Activated CD8-positive, alpha-beta memory T cell treated with anti-CD3 and anti-CD28 coated beads, Interleukin-2, amount 50 U/mL, for 1 hour (primary cell): ENCODE data around the gene SLC4A8.

Source experiments
- DNase-seq: peaks from one replicate; pipeline ENCODE4 v3.0.0-alpha.2; 2020; ENCODE audit errors: extremely low read depth

Gene SLC4A8

GRCh38 chr12:51424662-51425539 lies at the start of gene SLC4A8:
Gene SLC4A8 (plus strand): TSS chr12:51424831. CDS start chr12:51424988, 157 bp downstream.
- DNase-seq, result peak; percentile 32

GRCh38 chr12:51374856-51375255 lies 49.8 kb upstream of the SLC4A8 start:
- no peak for DNase-seq

GRCh38 chr12:51377099-51377984 lies 47.3 kb upstream of the SLC4A8 start:
- no peak for DNase-seq

GRCh38 chr12:51378749-51379148 lies 45.9 kb upstream of the SLC4A8 start:
- DNase-seq, result no peak

GRCh38 chr12:51379571-51379970 lies 45.1 kb upstream of the SLC4A8 start:
- DNase-seq, result no peak

- DNase-seq, result no peak
These were observed 43.2 kb upstream of the SLC4A8 start for GRCh38 chr12:51381226-51382079.

GRCh38 chr12:51382173-51382572 lies 42.5 kb upstream of the SLC4A8 start:
- no peak for DNase-seq

GRCh38 chr12:51383269-51383905 lies 41.2 kb upstream of the SLC4A8 start:
- no peak for DNase-seq

- DNase-seq, result no peak
These were observed 38.3 kb upstream of the SLC4A8 start for GRCh38 chr12:51386351-51386750.

GRCh38 chr12:51388069-51388799 lies 36.4 kb upstream of the SLC4A8 start:
- DNase-seq, result no peak

GRCh38 chr12:51388846-51389245 lies 35.8 kb upstream of the SLC4A8 start:
- no peak for DNase-seq

- peak; percentile 31 for DNase-seq
These were observed 35.2 kb upstream of the SLC4A8 start for GRCh38 chr12:51389302-51389999.

- no peak for DNase-seq
These were observed 34.2 kb upstream of the SLC4A8 start for GRCh38 chr12:51390457-51390856.

GRCh38 chr12:51390891-51391282 lies 33.7 kb upstream of the SLC4A8 start:
- DNase-seq, result no peak

GRCh38 chr12:51391283-51392123 lies 33.1 kb upstream of the SLC4A8 start, which contains the start of gene GALNT6:
Gene GALNT6 (minus strand): TSS chr12:51391406. CDS start chr12:51379781, 11,625 bp downstream.
- DNase-seq, result peak; percentile 34

- no peak for DNase-seq
These were observed 31.9 kb upstream of the SLC4A8 start for GRCh38 chr12:51392556-51393237.

GRCh38 chr12:51393676-51394545 lies 30.7 kb upstream of the SLC4A8 start:
- peak; percentile 53 for DNase-seq
